Retinal pigment epithelial cell (primary cell): Measurements from ENCODE around the gene RERE.
A peak's percentile ranks its signal among the peaks of the same experiment; 100 is the strongest.

Experiments
- DNase-seq: peaks from one replicate; pipeline ENCODE4 v3.0.0-alpha.2; 2010; ENCODE audit warnings: low read depth
- H3K4me3 ChIP-seq: 2 replicates; pipeline ENCODE4 v1.5.1; 2011; ENCODE audit warnings: mild to moderate bottlenecking, low read length, control low read depth, moderate library complexity
- TF ChIP-seq, protein P1 (sequence below): conservative IDR thresholded peaks from 2 replicates; pipeline ENCODE4 v1.5.1; 2011; ENCODE audit warnings: low read depth, low read length, control low read depth, inconsistent platforms

The RERE gene

DNA sequence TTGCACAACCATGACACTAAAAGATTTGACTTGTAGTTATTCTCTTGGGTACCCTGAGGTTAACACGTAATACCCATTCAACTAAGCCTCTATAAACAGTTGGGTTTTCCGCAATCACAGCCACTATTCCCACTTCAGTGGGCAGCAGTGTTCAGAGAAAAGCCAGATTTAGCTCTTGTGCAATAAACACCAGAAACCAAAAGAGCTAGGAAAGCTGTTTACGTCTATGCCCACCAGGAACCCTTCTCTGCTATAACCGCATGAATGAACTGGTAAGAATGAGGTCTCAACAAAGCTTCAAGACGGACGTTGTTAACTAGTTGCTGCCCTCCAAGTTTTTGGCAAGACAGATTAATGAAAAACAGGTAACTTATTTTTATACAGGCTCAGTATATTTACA lies 398.3 kb downstream of the RERE start:
- DNase-seq, result no peak
- peak overlapping the region; percentile 9 for H3K4me3 ChIP-seq
- TF ChIP-seq, protein P1, sequence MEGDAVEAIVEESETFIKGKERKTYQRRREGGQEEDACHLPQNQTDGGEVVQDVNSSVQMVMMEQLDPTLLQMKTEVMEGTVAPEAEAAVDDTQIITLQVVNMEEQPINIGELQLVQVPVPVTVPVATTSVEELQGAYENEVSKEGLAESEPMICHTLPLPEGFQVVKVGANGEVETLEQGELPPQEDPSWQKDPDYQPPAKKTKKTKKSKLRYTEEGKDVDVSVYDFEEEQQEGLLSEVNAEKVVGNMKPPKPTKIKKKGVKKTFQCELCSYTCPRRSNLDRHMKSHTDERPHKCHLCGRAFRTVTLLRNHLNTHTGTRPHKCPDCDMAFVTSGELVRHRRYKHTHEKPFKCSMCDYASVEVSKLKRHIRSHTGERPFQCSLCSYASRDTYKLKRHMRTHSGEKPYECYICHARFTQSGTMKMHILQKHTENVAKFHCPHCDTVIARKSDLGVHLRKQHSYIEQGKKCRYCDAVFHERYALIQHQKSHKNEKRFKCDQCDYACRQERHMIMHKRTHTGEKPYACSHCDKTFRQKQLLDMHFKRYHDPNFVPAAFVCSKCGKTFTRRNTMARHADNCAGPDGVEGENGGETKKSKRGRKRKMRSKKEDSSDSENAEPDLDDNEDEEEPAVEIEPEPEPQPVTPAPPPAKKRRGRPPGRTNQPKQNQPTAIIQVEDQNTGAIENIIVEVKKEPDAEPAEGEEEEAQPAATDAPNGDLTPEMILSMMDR, result no peak

- H3K4me3 ChIP-seq, result no peak overlapping the region
- TF ChIP-seq, protein P1, result no peak
- DNase-seq, result no peak
Measured at GRCh38 chr1:8418301-8418700, 399.1 kb downstream of the RERE start.

DNA sequence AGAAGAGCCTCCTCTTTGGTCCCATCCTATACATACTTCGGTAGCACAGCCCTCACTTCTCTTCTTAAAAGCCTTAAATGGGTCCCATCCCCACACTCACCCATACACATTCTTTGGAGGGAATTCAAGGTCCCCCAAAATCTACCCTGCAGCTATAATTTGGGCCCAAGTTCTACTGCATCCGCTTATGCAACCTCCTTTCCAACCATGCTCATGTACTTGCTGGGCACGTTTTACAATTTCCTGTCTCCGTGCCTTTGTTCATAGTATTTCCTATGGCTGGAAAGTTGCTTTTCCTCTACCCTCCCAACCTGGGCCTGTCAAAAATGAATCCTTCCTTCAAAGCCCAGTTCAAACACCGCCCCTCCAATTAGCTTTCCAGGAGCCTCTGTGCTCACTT lies 399.8 kb downstream of the RERE start:
- no peak for DNase-seq
- TF ChIP-seq, protein P1, result no peak
- H3K4me3 ChIP-seq, result no peak overlapping the region

DNA sequence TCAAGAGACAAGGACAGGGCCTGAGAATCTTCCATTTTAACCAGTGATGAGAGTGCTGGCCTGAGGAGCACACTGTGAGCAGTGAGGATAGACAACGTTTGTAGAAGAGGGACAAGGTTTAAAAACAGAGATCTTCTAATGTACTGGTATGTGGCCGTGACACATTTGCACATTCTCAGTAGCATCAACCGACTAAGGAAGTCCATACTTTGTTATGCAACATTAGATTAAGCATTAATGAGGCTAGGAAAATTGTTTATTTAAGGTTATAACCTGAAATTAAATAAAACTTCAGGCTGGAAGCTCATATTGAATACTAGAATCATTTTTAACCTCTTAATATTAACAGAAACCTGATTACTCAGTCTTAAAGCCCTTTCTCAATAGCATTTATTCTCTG lies 400.6 kb downstream of the RERE start:
- TF ChIP-seq, protein P1, result no peak
- no peak for DNase-seq
- no peak overlapping the region for H3K4me3 ChIP-seq

- TF ChIP-seq, protein P1, result no peak
- no peak for DNase-seq
- no peak overlapping the region for H3K4me3 ChIP-seq
Measured at GRCh38 chr1:8415526-8416278, 401.7 kb downstream of the RERE start.

- TF ChIP-seq, protein P1, result peak; percentile 25
- H3K4me3 ChIP-seq, result no peak overlapping the region
- peak; percentile 98 for DNase-seq
Measured at GRCh38 chr1:8412183-8412831, 405.1 kb downstream of the RERE start.

GRCh38 chr1:8411803-8412182 lies 405.6 kb downstream of the RERE start:
- H3K4me3 ChIP-seq, result no peak overlapping the region
- TF ChIP-seq, protein P1, result no peak
- DNase-seq, result peak; percentile 56
